ENCODE data around the gene LRR1. TPM values are rescaled to one million over a fixed set of nuclear protein-coding genes. Genes with fewer than 3 reads are reported as not detected.

LRR1 gene
- total and polyA plus RNA-seq, 9 of the 15 experiments (the other 6 are each of a cell fraction or from before 2014, with no cell fraction given), result 26.5 to 58.1 (median 31.8) TPM

DNA sequence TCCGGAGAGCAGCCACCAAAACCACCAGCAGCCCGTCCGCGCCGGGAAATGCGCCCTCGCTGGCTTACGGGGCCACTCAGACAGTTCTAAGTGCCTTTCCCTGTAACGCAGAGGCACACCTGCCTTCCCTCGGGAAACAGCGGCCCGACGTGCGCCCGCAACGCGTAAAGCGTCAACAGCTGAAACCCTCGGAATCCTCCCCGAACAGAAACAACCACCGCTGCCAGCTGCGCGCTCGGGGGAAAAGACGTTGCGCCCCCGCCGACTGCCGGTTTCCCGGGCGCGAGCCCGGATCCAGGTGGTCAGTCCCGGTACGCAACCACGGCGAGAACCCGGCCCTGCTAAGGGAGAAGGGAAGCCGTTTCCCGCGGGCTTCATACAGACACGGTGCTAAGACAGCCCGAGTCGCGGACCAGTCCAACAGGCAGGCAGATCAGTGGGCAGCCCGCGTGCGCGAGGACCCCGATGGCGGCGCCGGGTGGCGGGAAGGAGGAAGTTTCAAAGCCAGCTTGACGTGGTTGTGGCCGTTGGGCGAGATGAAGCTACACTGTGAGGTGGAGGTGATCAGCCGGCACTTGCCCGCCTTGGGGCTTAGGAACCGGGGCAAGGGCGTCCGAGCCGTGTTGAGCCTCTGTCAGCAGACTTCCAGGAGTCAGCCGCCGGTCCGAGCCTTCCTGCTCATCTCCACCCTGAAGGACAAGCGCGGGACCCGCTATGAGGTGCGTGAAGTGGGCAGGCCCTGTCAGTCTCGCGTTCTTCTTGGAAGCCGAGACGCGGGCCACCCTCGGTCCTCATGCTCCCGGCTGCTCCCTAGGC, at the start of gene LRR1 (continued):
- TF ChIP-seq SP1 (CRISPR knock-in tag; IDR thresholded peaks at IDR 0.05) (peak; percentile 80), ZNF134 (CRISPR knock-in tag; conservative IDR thresholded peaks at IDR 0.05) (no peak), ZNF699 (CRISPR knock-in tag; IDR thresholded peaks at IDR 0.05; ENCODE audit: insufficient replicate concordance) (no peak), MED1 (CRISPR knock-in tag; IDR thresholded peaks at IDR 0.05; ENCODE audit: borderline replicate concordance) (no peak), ZFX (CRISPR knock-in tag; IDR thresholded peaks at IDR 0.05) (peak; percentile 63; the same call in 1 of the 2 replicates), ZNF146 (CRISPR knock-in tag; IDR thresholded peaks at IDR 0.05; ENCODE audit: unreplicated experiment) (no peak), MCM3 (IDR thresholded peaks at IDR 0.05) (no peak), U2AF2 (optimal IDR thresholded peaks at IDR 0.05; ENCODE audit: low read depth, low read length) (no peak), SLC30A9 (CRISPR knock-in tag; IDR thresholded peaks at IDR 0.05) (no peak), NBN (IDR thresholded peaks at IDR 0.05; ENCODE audit: low read depth) (no peak), DDX20 (tag; IDR thresholded peaks at IDR 0.05; ENCODE audit: low read depth) (no peak), CXXC5 (CRISPR knock-in tag; IDR thresholded peaks at IDR 0.05) (peak; percentile 72), NUFIP1 (IDR thresholded peaks at IDR 0.05; ENCODE audit: partially characterized antibody) (no peak), ZNF79 (CRISPR knock-in tag; IDR thresholded peaks at IDR 0.05; ENCODE audit: low read depth) (no peak), TEAD1 (CRISPR knock-in tag; IDR thresholded peaks at IDR 0.05) (0 out of 4 replicates have a peak, but pooled peaks of 1 of the 2 experiments have one; percentile 73), MBD2 (IDR thresholded peaks at IDR 0.05; ENCODE audit: borderline replicate concordance, low read depth) (no peak)
- TF ChIP-seq, protein P1, sequence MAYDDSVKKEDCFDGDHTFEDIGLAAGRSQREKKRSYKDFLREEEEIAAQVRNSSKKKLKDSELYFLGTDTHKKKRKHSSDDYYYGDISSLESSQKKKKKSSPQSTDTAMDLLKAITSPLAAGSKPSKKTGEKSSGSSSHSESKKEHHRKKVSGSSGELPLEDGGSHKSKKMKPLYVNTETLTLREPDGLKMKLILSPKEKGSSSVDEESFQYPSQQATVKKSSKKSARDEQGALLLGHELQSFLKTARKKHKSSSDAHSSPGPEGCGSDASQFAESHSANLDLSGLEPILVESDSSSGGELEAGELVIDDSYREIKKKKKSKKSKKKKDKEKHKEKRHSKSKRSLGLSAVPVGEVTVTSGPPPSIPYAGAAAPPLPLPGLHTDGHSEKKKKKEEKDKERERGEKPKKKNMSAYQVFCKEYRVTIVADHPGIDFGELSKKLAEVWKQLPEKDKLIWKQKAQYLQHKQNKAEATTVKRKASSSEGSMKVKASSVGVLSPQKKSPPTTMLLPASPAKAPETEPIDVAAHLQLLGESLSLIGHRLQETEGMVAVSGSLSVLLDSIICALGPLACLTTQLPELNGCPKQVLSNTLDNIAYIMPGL (CRISPR knock-in tag; IDR thresholded peaks at IDR 0.05), result no peak
- TF ChIP-seq, protein P2, sequence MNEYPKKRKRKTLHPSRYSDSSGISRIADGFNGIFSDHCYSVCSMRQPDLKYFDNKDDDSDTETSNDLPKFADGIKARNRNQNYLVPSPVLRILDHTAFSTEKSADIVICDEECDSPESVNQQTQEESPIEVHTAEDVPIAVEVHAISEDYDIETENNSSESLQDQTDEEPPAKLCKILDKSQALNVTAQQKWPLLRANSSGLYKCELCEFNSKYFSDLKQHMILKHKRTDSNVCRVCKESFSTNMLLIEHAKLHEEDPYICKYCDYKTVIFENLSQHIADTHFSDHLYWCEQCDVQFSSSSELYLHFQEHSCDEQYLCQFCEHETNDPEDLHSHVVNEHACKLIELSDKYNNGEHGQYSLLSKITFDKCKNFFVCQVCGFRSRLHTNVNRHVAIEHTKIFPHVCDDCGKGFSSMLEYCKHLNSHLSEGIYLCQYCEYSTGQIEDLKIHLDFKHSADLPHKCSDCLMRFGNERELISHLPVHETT (CRISPR knock-in tag; conservative IDR thresholded peaks at IDR 0.05 in 1 of 2, IDR thresholded peaks at IDR 0.05 in 1 of 2), result peak in 1 of 2 experiments; percentile 73; a peak in 2 of 4 replicates
- TF ChIP-seq, protein P3, sequence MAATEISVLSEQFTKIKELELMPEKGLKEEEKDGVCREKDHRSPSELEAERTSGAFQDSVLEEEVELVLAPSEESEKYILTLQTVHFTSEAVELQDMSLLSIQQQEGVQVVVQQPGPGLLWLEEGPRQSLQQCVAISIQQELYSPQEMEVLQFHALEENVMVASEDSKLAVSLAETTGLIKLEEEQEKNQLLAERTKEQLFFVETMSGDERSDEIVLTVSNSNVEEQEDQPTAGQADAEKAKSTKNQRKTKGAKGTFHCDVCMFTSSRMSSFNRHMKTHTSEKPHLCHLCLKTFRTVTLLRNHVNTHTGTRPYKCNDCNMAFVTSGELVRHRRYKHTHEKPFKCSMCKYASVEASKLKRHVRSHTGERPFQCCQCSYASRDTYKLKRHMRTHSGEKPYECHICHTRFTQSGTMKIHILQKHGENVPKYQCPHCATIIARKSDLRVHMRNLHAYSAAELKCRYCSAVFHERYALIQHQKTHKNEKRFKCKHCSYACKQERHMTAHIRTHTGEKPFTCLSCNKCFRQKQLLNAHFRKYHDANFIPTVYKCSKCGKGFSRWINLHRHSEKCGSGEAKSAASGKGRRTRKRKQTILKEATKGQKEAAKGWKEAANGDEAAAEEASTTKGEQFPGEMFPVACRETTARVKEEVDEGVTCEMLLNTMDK (IDR thresholded peaks at IDR 0.05; ENCODE audit: borderline replicate concordance, insufficient read depth, low read depth, low read length, poor library complexity, severe bottlenecking), result no peak
- TF ChIP-seq, protein P4, sequence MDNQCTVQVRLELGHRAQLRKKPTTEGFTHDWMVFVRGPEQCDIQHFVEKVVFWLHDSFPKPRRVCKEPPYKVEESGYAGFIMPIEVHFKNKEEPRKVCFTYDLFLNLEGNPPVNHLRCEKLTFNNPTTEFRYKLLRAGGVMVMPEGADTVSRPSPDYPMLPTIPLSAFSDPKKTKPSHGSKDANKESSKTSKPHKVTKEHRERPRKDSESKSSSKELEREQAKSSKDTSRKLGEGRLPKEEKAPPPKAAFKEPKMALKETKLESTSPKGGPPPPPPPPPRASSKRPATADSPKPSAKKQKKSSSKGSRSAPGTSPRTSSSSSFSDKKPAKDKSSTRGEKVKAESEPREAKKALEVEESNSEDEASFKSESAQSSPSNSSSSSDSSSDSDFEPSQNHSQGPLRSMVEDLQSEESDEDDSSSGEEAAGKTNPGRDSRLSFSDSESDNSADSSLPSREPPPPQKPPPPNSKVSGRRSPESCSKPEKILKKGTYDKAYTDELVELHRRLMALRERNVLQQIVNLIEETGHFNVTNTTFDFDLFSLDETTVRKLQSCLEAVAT (IDR thresholded peaks at IDR 0.05), result no peak; a peak in 1 of 4 replicates

Data from K562 (cell line).